K562 (cell line): ENCODE results near the gene FAM78A. TPM values are rescaled to one million over a fixed set of nuclear protein-coding genes. Genes with fewer than 3 reads are reported as not detected.

Experiments used
- ATAC-seq: fragments of 200-7000 bp; cut with Tn5 transposase; 3 replicates; pipeline ENCODE4 v1.9.1; 2020; ENCODE audit warnings: moderate library complexity
- BruUV-seq: library from RNA; stranded (reverse); fragments of 400-500 nt; replicated peaks from 2 replicates; lab custom pipeline; 2021; lab: Mats Ljungman, UMichigan
- CTCF ChIA-PET: fragments of 300-600 bp; formaldehyde crosslinking; extraction: SDS; loops from one replicate; lab custom pipeline; 2021; ENCODE audit warnings: low intra/inter-chr PET ratio; lab: Yijun Ruan, JAX
- POLR2A ChIA-PET: fragments of 300-600, 350-650 bp; sonication (Branson Sonifier 250); formaldehyde crosslinking; extraction: SDS; loops from one replicate; lab custom pipeline; 2021; ENCODE audit warnings: antibody characterized with exemption, inconsistent platforms; lab: Yijun Ruan, JAX
- DNase-seq, 4 experiments: peaks; one replicate each; pipeline versions ENCODE4 v3.0.0 to v3.0.0-alpha.2; 2011 to 2018; ENCODE audit warnings: low spot score in 3 of 4, mixed read lengths in 3 of 4; ENCODE audit errors: extremely low read depth in 1 of 4
- FAIRE-seq: peaks from 2 replicates; lab custom pipeline; 2011; peaks lifted over from hg19 to GRCh38; lab: Jason Lieb, UNC
- H2AFZ ChIP-seq: 2 replicates; pipeline ENCODE4 v1.6.0; 2011; ENCODE audit warnings: low read depth, low read length, control low read depth, inconsistent platforms
- H3K27ac ChIP-seq: fragments of 200-600 bp; 3 replicates; pipeline ENCODE4 v1.8.0; 2011; ENCODE audit warnings: low read depth, mild to moderate bottlenecking, control low read depth, inconsistent platforms, low read length, moderate library complexity, mixed read lengths; ENCODE audit errors: extremely low read depth
- H3K27me3 ChIP-seq, 2 experiments: fragments of 300-600 bp in 1 of 2; 2 replicates in 1 of 2; 3 replicates in 1 of 2; pipeline versions ENCODE4 v1.6.0 to v1.8.0; 2011; ENCODE audit warnings: inconsistent platforms in 2 of 2, low read length in 2 of 2, mild to moderate bottlenecking in 1 of 2, mixed read lengths in 1 of 2, moderate library complexity in 1 of 2; ENCODE audit not compliant: control insufficient read depth in 2 of 2, insufficient read depth in 2 of 2
- H3K36me3 ChIP-seq: fragments of 300-600 bp; 3 replicates; pipeline ENCODE4 v1.8.0; 2011; ENCODE audit warnings: mild to moderate bottlenecking, low read length, inconsistent platforms; ENCODE audit not compliant: control insufficient read depth, insufficient read depth
- H3K4me1 ChIP-seq, 2 experiments: fragments of 200-600 bp in 1 of 2; replicated peaks in 1 of 2; 2 replicates in 1 of 2; 3 replicates in 1 of 2; pipeline versions ENCODE4 v1.5.1 to v1.8.0; 2011; ENCODE audit warnings: inconsistent platforms in 2 of 2, low read length in 2 of 2, mild to moderate bottlenecking in 1 of 2, mixed read lengths in 1 of 2, moderate library complexity in 1 of 2; ENCODE audit not compliant: control insufficient read depth in 2 of 2, insufficient read depth in 2 of 2
- H3K4me2 ChIP-seq: 2 replicates; pipeline ENCODE4 v1.6.1; 2011; ENCODE audit warnings: low read length, control low read depth, inconsistent platforms, mixed read lengths; ENCODE audit not compliant: insufficient read depth
- H3K4me3 ChIP-seq: fragments of 200-600 bp; sonication (generic), shearing (Covaris generic); 2 replicates; pipeline ENCODE4 v1.5.1; 2016; ENCODE audit warnings: control low read depth, inconsistent platforms
- H3K79me2 ChIP-seq: fragments of 200-600 bp; 3 replicates; pipeline ENCODE4 v1.8.0; 2011; ENCODE audit warnings: low read length, inconsistent platforms; ENCODE audit not compliant: control insufficient read depth, insufficient read depth
- H3K9ac ChIP-seq, 2 experiments: 2 replicates each; pipeline versions ENCODE4 v1.6.0 to v1.6.1; 2011; ENCODE audit warnings: low read depth in 2 of 2, low read length in 2 of 2, control low read depth in 1 of 2, inconsistent platforms in 1 of 2, mild to moderate bottlenecking in 1 of 2, mixed read lengths in 1 of 2; ENCODE audit not compliant: insufficient read depth in 1 of 2
- H3K9me1 ChIP-seq: one replicate; pipeline ENCODE4 v1.6.0; 2011; ENCODE audit warnings: inconsistent platforms, mild to moderate bottlenecking, low read length, moderate library complexity; ENCODE audit not compliant: control insufficient read depth, insufficient read depth
- H3K9me3 ChIP-seq: replicated peaks from 2 replicates; pipeline ENCODE4 v1.5.1; 2011; ENCODE audit warnings: low read depth, low read length, inconsistent platforms; ENCODE audit not compliant: control insufficient read depth, insufficient read depth
- H4K20me1 ChIP-seq: replicated peaks from 2 replicates; pipeline ENCODE4 v1.6.1; 2011; ENCODE audit warnings: low read length, inconsistent platforms, mixed read lengths; ENCODE audit not compliant: control insufficient read depth, insufficient read depth
- BHLHE40 ChIP-seq: IDR thresholded peaks from 2 replicates; pipeline ENCODE4 v1.6.1; 2011; ENCODE audit warnings: low read length, improper control_type of control experiment
- GTF2F1 ChIP-seq: IDR thresholded peaks from 2 replicates; pipeline ENCODE4 v1.6.1; 2011; ENCODE audit warnings: low read depth, low read length, improper control_type of control experiment
- NFYB ChIP-seq: IDR thresholded peaks from 2 replicates; pipeline ENCODE4 v1.6.1; 2011; ENCODE audit warnings: mild to moderate bottlenecking, moderate library complexity; ENCODE audit not compliant: insufficient read length; ENCODE audit errors: extremely low read depth
- POLR2AphosphoS2 ChIP-seq: IDR thresholded peaks from 2 replicates; pipeline ENCODE4 v1.6.1; 2012; ENCODE audit warnings: low read length, improper control_type of control experiment
- ZBTB33 ChIP-seq: sonication (generic); formaldehyde crosslinking; IDR thresholded peaks from 2 replicates; pipeline ENCODE4 v1.8.1; 2023; ENCODE audit warnings: mild to moderate bottlenecking, missing genetic modification reagents
- ZNF282 ChIP-seq: sonication (generic); formaldehyde crosslinking; IDR thresholded peaks from 2 replicates; pipeline ENCODE4 v1.8.1; 2023; ENCODE audit warnings: missing genetic modification reagents
- ZNF780A ChIP-seq: fragments of 250-450 bp; sonication (Bioruptor Pico); IDR thresholded peaks from 2 replicates; pipeline ENCODE4 v1.5.0; 2021; ENCODE audit warnings: mild to moderate bottlenecking
- WGBS: fragments of 100-300 bp; shearing (Covaris generic); methylation state at CpG from one replicate; pipeline ENCODE4 v1.1.6; 2016; ENCODE audit warnings: low coverage, mixed read lengths; ENCODE audit not compliant: insufficient coverage; ENCODE audit errors: missing lambda C conversion rate; 5-methylcytosine and 5-hydroxymethylcytosine counted together
- in situ Hi-C: fragments of 300-500 bp; cut with MboI; formaldehyde crosslinking; loops from 4 replicates; pipeline ENCODE4 v1.15.0; 2018; ENCODE audit warnings: inconsistent platforms, mixed read lengths
- intact Hi-C: fragments of 100-400 bp; cut with micrococcal nuclease; formaldehyde crosslinking; loops from 2 replicates; pipeline ENCODE4 v1.14.2; 2022
- polyA plus RNA-seq, 8 experiments: library from polyadenylated mRNA; depleted of rRNA in 4 of 8; stranded (reverse) in 5 of 8; unstranded in 3 of 8; fragments of >200 nt; fragmentation: Nextera tagmentation in 2 of 8; fragmentation: Illumina TruSeq in 1 of 8; extraction: Ambion mirVana in 2 of 8; extraction: Trizol in 1 of 8; gene quantifications; 2 replicates each; pipeline versions ENCODE4 v1.2.1 to v1.2.3, GENCODE V29; 2011 to 2014; ENCODE audit warnings: inconsistent platforms in 1 of 8, missing spikeins in 1 of 8
- total RNA-seq, 7 experiments: library from RNA; depleted of rRNA in 6 of 7; stranded (reverse); fragments of >200 nt in 6 of 7; fragmentation: Illumina TruSeq in 2 of 7; extraction: Trizol in 2 of 7; gene quantifications; 2 replicates each; pipeline versions ENCODE4 v1.2.1 to v1.2.3, GENCODE V29; 2011 to 2021; ENCODE audit warnings: low replicate concordance in 1 of 7

The FAM78A gene
- total and polyA plus RNA-seq, 9 of the 15 experiments (the other 6 are each of a cell fraction or from before 2014, with no cell fraction given), result 0.56 to 103 (median 55.2) TPM

- DNase-seq (no peak), ATAC-seq (peak; percentile 1), FAIRE-seq (no peak)
- Histone ChIP-seq H3K27me3 (peaks cover 0 to 13% of the 10 kb centered on the region in 2 experiments; a peak in 2 of 5 replicates), H3K79me2 (no peaks in the 10 kb centered on the region), H3K4me1 (peaks cover 3 to 31% of the 10 kb centered on the region in 2 experiments; a peak in 3 of 5 replicates), H3K27ac (no peak overlapping the region), H2AFZ (no peak overlapping the region), H3K9me3 (no peaks in the 10 kb centered on the region), H3K9me1 (peaks cover 3% of the 10 kb centered on the region), H3K4me3 (no peak overlapping the region), H3K9ac (peak overlapping the region in 1 of 2 experiments; percentile 29; a peak in 2 of 4 replicates), H4K20me1 (0 out of 2 replicates have a peak, but pooled peaks cover 7% of the 10 kb centered on the region), H3K36me3 (peaks cover 41% of the 10 kb centered on the region), H3K4me2 (no peak overlapping the region)
- TF ChIP-seq NFYB (no peak), ZBTB33 (CRISPR knock-in tag) (no peak), GTF2F1 (0 out of 2 replicates have a peak, but pooled peaks have one; percentile 12), BHLHE40 (0 out of 2 replicates have a peak, but pooled peaks have one; percentile 14), ZNF282 (CRISPR knock-in tag) (no peak), POLR2AphosphoS2 (0 out of 2 replicates have a peak, but pooled peaks have one; percentile 2), ZNF780A (CRISPR knock-in tag) (no peak)
- BruUV-seq, result no TSS peak
- WGBS, result 86% methylated on average over 8 of the region's 8 CpGs
- in situ Hi-C loops (no loop called here), intact Hi-C loops (no loop called here)
- CTCF ChIA-PET, result no interaction called here
- POLR2A ChIA-PET, result interaction anchor here (0.6 to 11.4 kb wide), 11 partner anchors 9 to 354 kb away, joined by 3 to 156 read pairs (median 5); no protein-coding TSS in a partner anchor
Observed at GRCh38 chr9:131236161-131236560, 40.1 kb downstream of the FAM78A start.
